ENCODE measurements around the gene PPP1R12A. TPM values are rescaled to one million over a fixed set of nuclear protein-coding genes. Genes with fewer than 3 reads are reported as not detected.

PPP1R12A gene
- total and polyA plus RNA-seq, 9 of the 15 experiments (the other 6 are each of a cell fraction or from before 2014, with no cell fraction given): 26.4 to 119 (median 53.3) TPM

DNA sequence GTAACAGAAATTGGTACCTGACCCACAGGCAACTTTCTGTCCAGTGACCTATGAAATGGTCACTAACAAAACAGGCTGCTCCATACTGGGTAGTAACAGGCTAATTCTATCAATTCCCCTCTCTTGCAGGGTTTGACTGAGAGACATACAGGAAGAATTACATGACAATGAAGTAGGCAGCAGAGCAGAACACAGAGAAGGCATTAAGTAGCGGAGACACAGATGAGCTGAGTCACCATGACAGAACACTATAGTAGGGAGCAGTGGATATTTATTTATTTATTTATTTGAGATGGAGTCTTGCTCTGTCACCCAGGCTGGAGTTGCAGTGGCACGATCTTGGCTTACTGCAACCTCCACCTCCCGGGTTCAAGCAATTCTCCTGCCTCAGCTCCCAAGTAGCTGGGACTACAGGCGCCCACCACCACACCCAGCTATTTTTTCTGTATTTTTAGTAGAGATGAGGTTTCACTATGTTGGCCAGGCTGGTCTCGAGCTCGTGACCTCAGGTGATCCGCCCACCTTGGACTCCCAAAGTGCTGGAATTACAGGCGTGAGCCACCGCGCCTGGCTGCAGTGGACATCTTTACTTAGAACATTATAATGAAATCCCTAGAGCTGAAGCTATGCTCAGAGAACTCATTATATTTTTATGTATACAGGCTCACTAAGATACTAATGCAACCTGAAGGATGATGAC, 150.4 kb downstream of the PPP1R12A start (continued):
- TF ChIP-seq, protein P1, sequence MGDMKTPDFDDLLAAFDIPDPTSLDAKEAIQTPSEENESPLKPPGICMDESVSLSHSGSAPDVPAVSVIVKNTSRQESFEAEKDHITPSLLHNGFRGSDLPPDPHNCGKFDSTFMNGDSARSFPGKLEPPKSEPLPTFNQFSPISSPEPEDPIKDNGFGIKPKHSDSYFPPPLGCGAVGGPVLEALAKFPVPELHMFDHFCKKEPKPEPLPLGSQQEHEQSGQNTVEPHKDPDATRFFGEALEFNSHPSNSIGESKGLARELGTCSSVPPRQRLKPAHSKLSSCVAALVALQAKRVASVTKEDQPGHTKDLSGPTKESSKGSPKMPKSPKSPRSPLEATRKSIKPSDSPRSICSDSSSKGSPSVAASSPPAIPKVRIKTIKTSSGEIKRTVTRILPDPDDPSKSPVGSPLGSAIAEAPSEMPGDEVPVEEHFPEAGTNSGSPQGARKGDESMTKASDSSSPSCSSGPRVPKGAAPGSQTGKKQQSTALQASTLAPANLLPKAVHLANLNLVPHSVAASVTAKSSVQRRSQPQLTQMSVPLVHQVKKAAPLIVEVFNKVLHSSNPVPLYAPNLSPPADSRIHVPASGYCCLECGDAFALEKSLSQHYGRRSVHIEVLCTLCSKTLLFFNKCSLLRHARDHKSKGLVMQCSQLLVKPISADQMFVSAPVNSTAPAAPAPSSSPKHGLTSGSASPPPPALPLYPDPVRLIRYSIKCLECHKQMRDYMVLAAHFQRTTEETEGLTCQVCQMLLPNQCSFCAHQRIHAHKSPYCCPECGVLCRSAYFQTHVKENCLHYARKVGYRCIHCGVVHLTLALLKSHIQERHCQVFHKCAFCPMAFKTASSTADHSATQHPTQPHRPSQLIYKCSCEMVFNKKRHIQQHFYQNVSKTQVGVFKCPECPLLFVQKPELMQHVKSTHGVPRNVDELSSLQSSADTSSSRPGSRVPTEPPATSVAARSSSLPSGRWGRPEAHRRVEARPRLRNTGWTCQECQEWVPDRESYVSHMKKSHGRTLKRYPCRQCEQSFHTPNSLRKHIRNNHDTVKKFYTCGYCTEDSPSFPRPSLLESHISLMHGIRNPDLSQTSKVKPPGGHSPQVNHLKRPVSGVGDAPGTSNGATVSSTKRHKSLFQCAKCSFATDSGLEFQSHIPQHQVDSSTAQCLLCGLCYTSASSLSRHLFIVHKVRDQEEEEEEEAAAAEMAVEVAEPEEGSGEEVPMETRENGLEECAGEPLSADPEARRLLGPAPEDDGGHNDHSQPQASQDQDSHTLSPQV (IDR thresholded peaks at IDR 0.05): peak; percentile 81; the same call in 1 of the 2 replicates
- TF ChIP-seq BACH1 (tag; IDR thresholded peaks at IDR 0.05) (0 out of 2 replicates have a peak, but pooled peaks have one; percentile 17), NFE2 (IDR thresholded peaks at IDR 0.05; ENCODE audit: low read depth) (peak; percentile 91)

- Histone ChIP-seq H2AFZ (ENCODE audit: low read depth, low read length) (no peak overlapping the region), H3K4me3 (no peak overlapping the region), H3K4me2 (ENCODE audit: insufficient read depth, low read length) (no peak overlapping the region), H3K9ac (ENCODE audit: insufficient read depth in 1 of 2, low read depth in 2 of 2, low read length in 2 of 2) (no peak overlapping the region), H3K36me3 (ENCODE audit: control insufficient read depth, insufficient read depth, low read length) (peaks cover 66% of the 10 kb centered on the region), H3K79me2 (ENCODE audit: control insufficient read depth, insufficient read depth, low read length) (no peaks in the 10 kb centered on the region), H3K9me1 (ENCODE audit: control insufficient read depth, insufficient read depth, low read length) (no peaks in the 10 kb centered on the region), H3K27me3 (ENCODE audit: control insufficient read depth in 2 of 2, insufficient read depth in 2 of 2, low read length in 2 of 2) (no peaks in the 10 kb centered on the region), H3K27ac (ENCODE audit: extremely low read depth, low read depth, low read length) (peak overlapping the region; percentile 44; the same call in 1 of the 3 replicates), H3K9me3 (replicated peaks; ENCODE audit: control insufficient read depth, insufficient read depth, low read depth, low read length) (no peaks in the 10 kb centered on the region), H3K4me1 (replicated peaks in 1 of 2; ENCODE audit: control insufficient read depth in 2 of 2, insufficient read depth in 2 of 2, low read length in 2 of 2) (peaks cover 0 to 8% of the 10 kb centered on the region in 2 experiments; a peak in 2 of 5 replicates), H4K20me1 (replicated peaks; ENCODE audit: control insufficient read depth, insufficient read depth, low read length) (no peaks in the 10 kb centered on the region)
- DNase-seq (ENCODE audit: extremely low read depth in 1 of 4, low spot score in 3 of 4) (no peak), FAIRE-seq (no peak), ATAC-seq (peak; percentile 36)
- CTCF ChIA-PET (ENCODE audit: low intra/inter-chr PET ratio): no interaction called here
- in situ Hi-C loops (cut with MboI): no loop called here
- BruUV-seq (replicated peaks): no TSS peak
- no peak for TF ChIP-seq RBFOX2 (IDR thresholded peaks at IDR 0.05; ENCODE audit: low read depth, low read length)
- TF ChIP-seq ZNF274 (IDR thresholded peaks at IDR 0.05; ENCODE audit: borderline replicate concordance, low read depth, low read length): no peak
- peak; percentile 34 for TF ChIP-seq CBFA2T3 (IDR thresholded peaks at IDR 0.05)
- no peak for TF ChIP-seq PCBP2 (IDR thresholded peaks at IDR 0.05; ENCODE audit: low read depth, low read length, poor library complexity, severe bottlenecking)
- TF ChIP-seq ZNF12 (CRISPR knock-in tag; IDR thresholded peaks at IDR 0.05): no peak
- no peak for TF ChIP-seq ETV6 (IDR thresholded peaks at IDR 0.05; ENCODE audit: borderline replicate concordance in 1 of 2, low read depth in 2 of 2, low read length in 1 of 2)
- TF ChIP-seq ETV6 (CRISPR knock-in tag; IDR thresholded peaks at IDR 0.05; ENCODE audit: borderline replicate concordance): no peak
- no peak for TF ChIP-seq PHB (CRISPR knock-in tag; IDR thresholded peaks at IDR 0.05)
- TF ChIP-seq TAF9B (IDR thresholded peaks at IDR 0.05; ENCODE audit: partially characterized antibody): no peak
- intact Hi-C loops (cut with micrococcal nuclease): loop anchor here (10.0 kb wide), 1 partner anchor 152 kb away; the partner anchor contains the start of gene PPP1R12A
- POLR2A ChIA-PET: interaction anchor here (0.7 to 1.0 kb wide), 2 partner anchors 155 to 357 kb away, joined by 3 read pairs; no protein-coding TSS in a partner anchor
Observed at GRCh38 chr12:79782172-79782900, 152.6 kb downstream of the PPP1R12A start.

All from K562 (cell line).